Esophagus muscularis mucosa (tissue), 3 donors: ENCODE measurements around the gene CENPV.
"Not testable (repeated sequence)": the region's sequence is repeated elsewhere in the genome, so short reads cannot be mapped to it uniquely, and the experiment has no call there.

Source experiments
- CTCF ChIP-seq, 3 experiments: fragments of 200-600 bp in 2 of 3; fragments of 450-650 bp in 1 of 3; sonication (generic) in 2 of 3; IDR thresholded peaks; one replicate each; pipeline ENCODE4 v1.5.1; 2017 to 2019; ENCODE audit warnings: antibody characterized with exemption in 3 of 3, mild to moderate bottlenecking in 2 of 3, moderate library complexity in 1 of 3
- POLR2AphosphoS5 ChIP-seq, 2 donors: sonication (generic); formaldehyde crosslinking; IDR thresholded peaks; one replicate each; pipeline ENCODE4 v1.6.1; 2017; ENCODE audit warnings: antibody characterized with exemption in 2 of 2

- TF ChIP-seq CTCF, POLR2AphosphoS5 (IDR thresholded peaks at IDR 0.05): not testable (repeated sequence)
Measured at GRCh38 chr17:16396693-16397092, 43.4 kb upstream of the CENPV start.
